NOMO-1 treated with dmso at 0.1 percent for 144 hours (cell line): ENCODE measurements around the gene SCRN3.
A peak's percentile ranks its signal among the peaks of the same experiment; 100 is the strongest.
"Not testable (repeated sequence)": the region's sequence is repeated elsewhere in the genome, so short reads cannot be mapped to it uniquely, and the experiment has no call there.

ENCODE experiments used
- DNase-seq: peaks from one replicate; lab custom pipeline; 2025; ENCODE audit not compliant: unreplicated experiment; lab: John Stamatoyannopoulos, UW

Gene SCRN3, protein sequence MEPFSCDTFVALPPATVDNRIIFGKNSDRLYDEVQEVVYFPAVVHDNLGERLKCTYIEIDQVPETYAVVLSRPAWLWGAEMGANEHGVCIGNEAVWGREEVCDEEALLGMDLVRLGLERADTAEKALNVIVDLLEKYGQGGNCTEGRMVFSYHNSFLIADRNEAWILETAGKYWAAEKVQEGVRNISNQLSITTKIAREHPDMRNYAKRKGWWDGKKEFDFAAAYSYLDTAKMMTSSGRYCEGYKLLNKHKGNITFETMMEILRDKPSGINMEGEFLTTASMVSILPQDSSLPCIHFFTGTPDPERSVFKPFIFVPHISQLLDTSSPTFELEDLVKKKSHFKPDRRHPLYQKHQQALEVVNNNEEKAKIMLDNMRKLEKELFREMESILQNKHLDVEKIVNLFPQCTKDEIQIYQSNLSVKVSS

GRCh38 chr2:174395284-174395968 lies at the start of gene SCRN3:
TSS of gene SCRN3 (plus strand) at chr2:174395730. CDS start at chr2:174398284, 2,554 bp downstream.
- DNase-seq, result peak; percentile 57

DNA sequence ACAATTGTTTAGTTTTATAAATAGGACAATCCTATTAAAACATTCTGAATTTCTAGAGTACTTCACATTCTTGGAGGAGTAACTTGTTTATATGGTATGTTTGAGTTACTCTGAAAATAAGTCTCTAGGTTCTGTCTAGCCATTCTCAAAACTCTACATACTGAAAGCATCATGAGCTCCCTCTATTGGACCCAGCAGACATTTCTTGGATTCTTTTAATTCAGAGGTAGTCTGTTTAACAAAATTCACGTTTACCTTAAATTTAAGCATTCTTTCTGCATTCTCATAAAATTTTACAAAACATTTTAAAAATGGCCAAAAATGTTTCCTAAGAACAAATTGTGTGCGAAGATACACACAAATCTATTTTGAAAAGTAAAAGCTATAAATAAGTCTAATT lies 45.5 kb upstream of the SCRN3 start:
- no peak for DNase-seq

- no peak for DNase-seq
Observed at GRCh38 chr2:174350593-174351181, 44.8 kb upstream of the SCRN3 start.

DNA sequence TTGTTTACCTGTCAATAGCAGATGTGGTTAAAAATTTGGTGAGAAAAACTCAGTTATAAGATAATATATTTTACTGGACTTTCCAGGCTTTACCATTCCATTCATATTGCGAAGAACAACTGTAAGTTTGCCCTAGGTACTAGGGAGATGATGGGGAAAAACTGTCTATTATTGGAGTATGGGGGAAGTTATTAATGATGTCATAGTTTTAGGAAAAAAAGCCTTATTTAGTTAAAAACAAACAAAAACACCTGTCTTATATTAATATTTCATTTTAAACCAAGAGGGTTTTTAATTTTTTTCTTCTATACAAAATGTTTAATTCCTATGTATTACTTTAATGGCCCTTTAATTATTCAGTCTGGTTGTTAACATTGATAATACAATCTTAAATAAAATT lies 42.5 kb upstream of the SCRN3 start:
- no peak for DNase-seq

DNA sequence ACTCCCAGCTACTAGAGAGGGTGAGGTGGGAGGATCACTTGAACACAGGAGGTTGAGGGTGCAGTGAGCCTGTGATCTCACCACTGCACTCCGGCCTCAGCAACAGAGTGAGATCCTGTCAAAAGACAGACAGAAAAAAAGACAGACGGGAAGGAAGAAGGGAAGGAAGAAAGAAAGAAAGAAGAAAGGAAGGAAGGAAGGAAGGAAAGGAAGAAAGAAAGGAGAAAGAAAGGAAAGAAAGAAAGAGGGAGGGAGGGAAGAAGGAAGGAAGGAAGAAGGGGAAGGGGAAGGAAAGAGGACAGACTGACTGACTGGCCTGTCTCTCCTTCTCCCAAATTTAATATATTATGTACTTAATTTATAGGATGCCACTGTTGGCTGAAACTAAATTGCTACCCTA lies 39.2 kb upstream of the SCRN3 start:
- no peak for DNase-seq

- DNase-seq, result not testable (repeated sequence)
Observed at GRCh38 chr2:174359663-174360062, 35.9 kb upstream of the SCRN3 start.

DNA sequence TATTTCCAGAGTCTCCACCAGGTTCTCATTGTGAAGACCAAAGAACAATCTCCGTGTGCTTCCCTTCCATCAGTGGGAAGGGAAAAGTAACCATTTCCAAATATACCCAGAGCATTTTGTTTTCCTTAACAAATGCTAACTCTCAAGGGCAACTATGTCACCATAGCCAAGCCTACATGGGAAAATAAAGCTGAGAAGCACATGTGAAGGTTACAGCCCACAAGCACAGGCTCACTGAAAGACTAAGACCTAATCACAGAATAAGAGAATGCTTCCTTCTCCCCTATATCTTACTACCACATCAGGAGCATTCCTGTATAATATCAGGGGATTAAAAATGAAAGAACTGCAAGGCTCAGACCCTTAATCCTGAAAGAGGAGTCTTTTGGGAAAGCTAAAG lies 32.6 kb upstream of the SCRN3 start:
- no peak for DNase-seq

DNA sequence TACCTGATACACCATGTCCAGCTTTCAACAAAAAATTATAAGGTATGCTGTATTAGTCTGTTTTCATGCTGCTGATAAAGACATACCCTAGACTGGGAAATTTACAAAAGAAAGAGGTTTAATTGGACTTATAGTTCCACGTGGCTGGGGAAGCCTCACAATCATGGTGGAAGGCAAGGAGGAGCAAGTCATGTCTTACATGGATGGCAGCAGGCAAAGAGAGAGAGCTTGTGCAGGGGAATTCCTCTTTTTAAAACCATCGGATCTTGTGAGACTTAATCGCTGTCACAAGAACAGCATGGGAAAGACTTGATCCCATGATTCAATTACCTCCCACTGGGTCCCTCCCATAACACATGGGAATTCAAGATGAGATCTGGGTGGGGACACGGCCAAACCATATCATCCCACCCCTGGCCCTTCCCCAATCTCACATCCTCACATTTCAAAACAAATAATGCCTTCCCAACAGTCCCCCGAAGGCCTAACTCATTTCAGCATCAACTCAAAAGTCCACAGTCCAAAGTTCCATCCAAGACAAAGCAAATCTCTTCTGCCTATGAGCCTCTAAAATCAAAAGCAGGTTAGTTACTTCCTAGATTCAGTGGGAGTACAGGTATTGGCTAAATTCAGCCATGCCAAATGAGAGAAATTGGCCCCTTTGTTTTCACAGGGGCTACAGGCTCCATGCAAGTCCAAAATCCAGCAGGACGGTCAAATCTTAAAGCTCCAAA lies 31.9 kb upstream of the SCRN3 start:
- DNase-seq, result not testable (repeated sequence)

- DNase-seq, result no peak
Observed at GRCh38 chr2:174364628-174365027, 30.9 kb upstream of the SCRN3 start.

- DNase-seq, result no peak
Observed at GRCh38 chr2:174365571-174365970, 30.0 kb upstream of the SCRN3 start.

GRCh38 chr2:174368691-174369090 lies 26.8 kb upstream of the SCRN3 start:
- DNase-seq, result no peak

GRCh38 chr2:174376967-174377366 lies 18.6 kb upstream of the SCRN3 start:
- no peak for DNase-seq

GRCh38 chr2:174383796-174384195 lies 11.7 kb upstream of the SCRN3 start:
- no peak for DNase-seq

GRCh38 chr2:174385201-174385600 lies 10.3 kb upstream of the SCRN3 start:
- DNase-seq, result no peak

- DNase-seq, result not testable (repeated sequence)
Observed at GRCh38 chr2:174388706-174389105, 6.8 kb upstream of the SCRN3 start.

- no peak for DNase-seq
Observed at GRCh38 chr2:174389542-174389941, 6.0 kb upstream of the SCRN3 start.

DNA sequence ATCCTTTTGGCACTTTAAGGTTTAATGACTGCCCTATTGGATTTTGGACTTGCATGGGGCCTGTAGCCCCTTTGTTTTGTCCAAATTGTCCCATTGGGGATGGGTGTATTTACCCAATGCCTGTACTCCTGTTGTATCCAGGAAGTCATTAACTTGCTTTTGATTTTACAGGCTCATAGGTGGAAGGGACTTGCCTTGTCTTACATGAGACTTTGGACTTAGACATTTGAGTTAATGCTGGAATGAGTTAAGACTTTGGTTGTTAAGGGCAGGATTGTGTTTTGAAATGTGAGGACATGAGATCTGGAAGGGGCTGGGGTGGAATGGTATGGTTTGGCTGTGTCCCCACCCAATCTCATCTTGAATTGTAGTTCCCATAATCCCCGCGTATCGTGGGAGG lies 5.2 kb upstream of the SCRN3 start:
- DNase-seq, result not testable (repeated sequence)

GRCh38 chr2:174392706-174393105 lies 2.8 kb upstream of the SCRN3 start:
- no peak for DNase-seq

DNA sequence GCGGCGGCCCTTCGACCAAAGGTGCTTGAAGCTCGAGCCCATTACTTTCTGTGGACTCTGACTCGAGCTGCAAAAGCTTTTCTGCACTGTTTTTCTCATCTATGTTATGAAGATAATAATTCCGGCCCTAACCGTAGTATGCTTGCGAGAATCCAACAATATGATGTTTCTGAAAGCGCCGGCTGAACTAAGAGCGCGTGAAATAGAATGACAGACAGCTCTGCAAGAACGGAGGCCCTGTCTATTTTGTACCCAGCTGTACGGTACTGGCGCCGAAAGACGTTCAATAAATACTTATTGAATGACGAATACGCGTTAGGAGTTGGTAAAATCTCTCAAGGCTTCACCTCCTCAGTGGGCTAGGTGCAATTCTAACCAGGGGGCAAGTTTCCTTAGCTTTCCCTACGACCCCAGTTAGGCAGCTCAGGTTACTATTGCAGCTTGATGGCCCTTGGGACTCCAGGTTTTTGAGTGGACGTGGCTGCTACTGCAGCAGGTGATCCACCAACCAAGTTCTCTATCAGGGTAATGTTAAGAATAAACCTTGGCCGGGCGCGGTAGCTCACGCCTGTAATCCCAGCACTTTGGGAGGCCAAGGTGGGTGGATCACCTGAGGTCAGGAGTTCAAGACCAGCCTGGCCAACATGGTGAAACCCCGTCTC lies 570 bp downstream of the SCRN3 start:
- no peak for DNase-seq

DNA sequence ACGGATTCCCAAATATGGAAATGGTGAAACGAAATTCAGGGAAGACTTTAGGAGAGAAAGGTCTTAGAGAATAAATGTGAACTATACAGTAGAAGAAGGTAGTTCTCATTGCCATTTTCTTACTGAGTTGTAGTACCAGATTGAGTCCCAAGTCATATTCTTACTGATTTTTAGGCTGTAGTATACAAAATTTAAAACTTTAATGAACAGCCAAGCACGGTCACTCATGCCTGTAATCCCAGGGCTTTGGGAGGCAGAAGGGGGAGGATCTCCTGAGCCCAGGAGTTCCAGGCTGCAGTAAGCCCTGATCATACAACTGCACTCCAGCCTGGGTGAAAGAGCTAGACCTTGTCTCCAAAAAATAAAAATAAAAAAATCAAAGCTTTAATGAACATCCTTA lies 2.2 kb downstream of the SCRN3 start:
- DNase-seq, result no peak

DNA sequence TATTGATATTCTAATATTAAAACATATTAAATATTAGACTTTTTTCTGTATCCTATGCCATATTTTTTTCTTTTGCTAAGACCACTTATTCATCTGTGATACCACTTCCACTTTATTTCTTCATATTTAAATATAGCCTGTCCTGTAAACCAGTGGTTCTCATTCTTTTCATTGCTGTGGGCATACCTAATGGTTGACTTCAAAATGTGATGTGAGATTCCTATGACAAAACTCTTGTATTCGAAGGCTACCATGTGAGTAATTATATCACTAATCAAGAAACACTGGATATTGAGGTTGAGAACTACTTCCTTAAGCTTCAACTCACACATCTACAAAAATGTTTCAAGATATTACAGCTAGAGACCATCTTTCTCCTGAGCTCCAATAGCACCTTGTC lies 3.6 kb downstream of the SCRN3 start:
- no peak for DNase-seq
